EL (cell line): ENCODE results near the gene SPATA33.

ENCODE experiments used
- DNase-seq: peaks from one replicate; pipeline ENCODE4 v3.0.0-alpha.2; 2016

SPATA33 gene

DNA sequence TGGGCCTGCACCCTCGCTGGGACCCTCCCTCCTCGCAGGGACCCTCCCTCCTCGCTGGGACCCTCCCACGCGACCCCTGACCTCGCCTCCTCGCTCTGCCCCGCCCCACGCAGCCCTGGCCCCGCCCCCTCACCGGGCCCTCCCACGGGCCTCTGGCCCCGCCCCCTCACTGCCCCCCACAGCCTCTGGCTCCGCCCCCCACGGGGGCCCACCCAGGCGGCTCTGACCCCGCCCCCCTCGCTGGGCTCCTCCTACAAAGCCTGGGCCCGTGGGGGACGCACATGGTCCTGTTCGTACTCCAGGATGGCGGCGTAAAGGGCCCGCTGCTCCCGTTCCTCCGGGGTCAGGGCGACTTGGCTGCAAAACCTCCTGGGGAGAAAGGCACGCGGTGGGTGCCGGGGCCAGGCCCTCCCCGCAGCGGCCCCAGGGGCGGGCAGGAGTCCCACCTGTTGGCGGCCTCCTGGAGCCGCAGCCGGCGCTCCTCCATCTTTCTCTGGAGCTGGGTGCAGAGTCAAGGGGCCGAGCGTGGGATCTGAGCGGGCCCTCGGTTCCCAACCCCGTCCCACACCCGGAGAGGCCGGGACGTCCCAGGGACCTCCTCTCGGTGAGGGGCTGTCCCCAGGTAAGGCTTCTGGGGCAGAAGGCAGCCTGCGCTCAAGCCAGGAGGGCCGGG is 54.1 kb downstream of the SPATA33 start:
- DNase-seq: peak; percentile 66

GRCh38 chr16:89712274-89712781 is 54.7 kb downstream of the SPATA33 start:
- DNase-seq: no peak

GRCh38 chr16:89716493-89716892 is 58.9 kb downstream of the SPATA33 start:
- no peak for DNase-seq

DNA sequence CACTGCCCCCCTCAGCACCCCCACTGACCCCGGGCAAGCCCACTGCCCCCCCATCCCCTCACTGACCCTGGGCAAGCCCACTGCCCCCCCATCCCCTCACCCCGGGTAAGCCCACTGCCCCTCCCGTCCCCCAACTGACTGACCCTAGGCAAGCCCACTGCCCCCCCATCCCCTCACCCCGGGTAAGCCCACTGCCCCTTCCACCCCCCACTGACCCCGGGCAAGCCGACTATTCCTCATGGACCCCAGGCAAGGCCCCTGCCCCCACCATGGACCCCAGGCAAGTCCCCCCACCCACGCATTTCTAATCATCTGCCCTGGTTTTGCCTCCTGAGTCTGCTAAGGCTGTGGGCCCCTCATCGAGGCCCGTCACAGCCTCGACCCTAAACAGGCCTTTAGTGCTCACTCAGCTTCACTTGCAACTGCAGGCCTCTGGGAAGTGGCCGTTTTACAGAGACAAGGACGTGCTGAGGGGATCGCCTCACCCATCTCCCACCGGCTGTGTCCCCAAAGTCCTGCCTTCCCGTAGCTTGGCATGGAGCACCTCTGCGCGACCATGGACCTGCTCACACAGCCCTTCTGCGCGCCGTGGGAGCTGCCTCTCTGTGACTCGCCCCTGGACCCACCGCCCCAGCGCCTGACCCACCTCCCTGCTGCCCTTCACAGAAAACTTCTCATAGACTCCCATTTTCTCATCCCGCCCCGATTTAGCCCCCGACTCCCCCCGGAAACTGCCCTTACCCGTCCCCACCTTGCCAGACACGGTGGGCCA is 59.5 kb downstream of the SPATA33 start:
- no peak for DNase-seq

- no peak for DNase-seq
Observed at GRCh38 chr16:89717688-89718505, 60.3 kb downstream of the SPATA33 start.
